ENCODE measurements around the gene TDG.

TDG gene

DNA sequence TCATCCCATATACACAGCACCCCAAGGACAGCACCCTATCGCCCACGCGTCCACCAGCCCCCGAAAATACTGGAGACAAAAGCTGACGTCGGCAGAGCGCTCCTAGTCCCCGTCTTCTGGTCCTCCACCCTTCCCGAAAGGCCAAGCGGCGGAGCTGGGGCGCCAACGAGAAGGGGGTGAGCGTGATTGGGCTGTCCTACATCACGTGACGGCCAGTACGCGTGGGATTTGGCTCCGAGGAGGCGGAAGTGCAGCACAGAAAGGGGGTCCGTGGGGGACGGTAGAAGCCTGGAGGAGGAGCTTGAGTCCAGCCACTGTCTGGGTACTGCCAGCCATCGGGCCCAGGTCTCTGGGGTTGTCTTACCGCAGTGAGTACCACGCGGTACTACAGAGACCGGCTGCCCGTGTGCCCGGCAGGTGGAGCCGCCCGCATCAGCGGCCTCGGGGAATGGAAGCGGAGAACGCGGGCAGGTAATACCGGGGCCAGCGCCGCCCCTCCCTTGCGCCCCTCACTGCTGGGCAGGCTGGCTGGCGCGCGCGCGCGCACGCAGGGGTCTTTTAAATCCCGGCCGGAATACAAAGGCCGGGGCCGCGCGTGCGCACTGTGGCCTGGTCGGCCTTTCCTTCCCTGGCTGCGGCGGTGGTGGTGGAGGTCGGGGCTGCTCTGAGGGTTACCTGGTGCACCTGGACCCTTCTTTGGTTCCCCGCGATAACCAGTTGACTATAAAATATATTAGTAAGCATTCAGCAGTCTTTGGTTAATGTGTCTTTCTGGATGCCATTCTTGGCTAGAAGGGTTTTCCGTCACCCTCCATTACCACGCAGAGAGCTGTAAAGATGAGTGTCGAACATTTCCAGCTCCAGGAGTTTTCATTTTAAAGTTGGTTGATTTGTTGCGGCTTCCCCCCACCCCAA is at the start of gene TDG:
Gene TDG, plus strand, starts transcription at position 283 of the 915 bp plus-strand sequence. Its CDS starts 166 bp downstream, at position 449.
- DNase-seq = peak; percentile 99

DNA sequence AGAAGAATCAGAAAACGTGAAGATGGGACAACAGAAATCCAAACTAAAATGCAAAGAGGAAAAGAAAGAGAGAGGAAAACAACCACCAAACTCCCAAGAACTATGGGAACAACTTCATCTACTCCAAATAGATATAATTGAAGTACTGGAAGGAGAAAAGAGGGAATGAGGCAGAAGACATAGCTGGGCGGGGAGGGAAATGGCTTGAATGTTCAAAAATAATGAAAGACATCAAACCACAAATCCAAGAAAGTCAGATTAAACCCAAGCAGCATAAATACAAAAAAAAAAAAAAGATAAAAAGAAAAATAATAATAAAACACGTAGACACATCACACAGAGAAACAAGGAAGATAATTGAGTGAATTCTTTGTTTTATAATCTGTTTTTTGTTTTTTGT is 47.8 kb upstream of the TDG start:
- no peak for DNase-seq

DNA sequence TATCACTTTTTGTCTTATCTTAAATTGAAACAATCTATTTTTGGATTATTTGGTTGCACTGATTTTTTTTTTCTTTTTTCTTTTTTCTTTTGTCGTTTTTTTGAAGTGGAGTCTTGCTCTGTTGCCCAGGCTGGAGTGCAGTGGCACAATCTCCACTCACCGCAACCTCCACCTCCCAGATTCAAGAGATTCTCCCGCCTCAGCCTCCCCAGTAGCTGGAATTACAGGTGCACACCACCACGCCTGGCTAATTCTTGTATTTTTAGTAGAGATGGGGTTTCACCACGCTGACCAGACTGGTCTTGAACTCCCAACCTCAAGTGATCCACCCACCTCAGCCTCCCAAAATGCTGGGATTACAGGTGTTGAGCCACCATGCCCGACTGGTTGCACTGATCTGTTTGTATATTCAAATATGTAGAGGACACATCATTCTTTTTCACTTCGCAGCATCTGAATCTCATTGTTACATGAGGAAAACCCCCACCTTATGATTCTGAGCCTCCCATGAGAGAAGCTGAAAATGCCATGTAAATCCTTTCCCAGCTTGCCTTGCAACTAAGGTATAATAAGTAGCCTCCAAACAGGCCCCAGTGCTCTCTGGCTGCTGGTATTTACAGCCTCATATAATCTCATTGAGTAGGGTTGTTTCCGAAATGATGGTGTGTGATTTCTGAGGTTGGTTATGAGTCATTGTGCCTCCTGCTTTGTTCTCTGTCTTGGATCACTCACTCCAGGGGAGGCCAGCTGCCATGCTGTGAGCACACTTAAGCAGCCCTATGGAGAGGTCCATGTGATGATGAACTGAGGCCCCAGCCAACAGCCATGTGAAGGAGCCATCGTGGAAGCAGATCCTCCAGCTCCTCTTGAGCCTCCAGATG is 40.7 kb upstream of the TDG start:
- no peak for DNase-seq

DNA sequence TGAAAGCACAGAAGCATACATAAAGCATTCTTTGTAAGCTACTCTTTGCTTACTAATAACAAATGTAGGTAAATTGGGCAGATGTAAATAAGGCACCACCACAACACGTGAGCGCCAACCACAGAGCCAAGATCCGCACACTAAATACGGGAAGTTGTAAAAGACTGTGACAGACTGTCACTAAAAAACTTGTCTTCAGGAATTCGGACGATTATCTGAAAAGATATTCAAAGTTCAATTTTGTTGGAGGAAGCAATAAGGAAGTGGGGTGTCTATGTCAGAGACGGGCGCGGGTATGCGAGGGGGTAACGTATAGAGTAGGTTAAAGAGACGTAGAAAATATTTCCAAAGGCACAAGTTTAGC is 37.0 kb upstream of the TDG start:
- DNase-seq = no peak

DNA sequence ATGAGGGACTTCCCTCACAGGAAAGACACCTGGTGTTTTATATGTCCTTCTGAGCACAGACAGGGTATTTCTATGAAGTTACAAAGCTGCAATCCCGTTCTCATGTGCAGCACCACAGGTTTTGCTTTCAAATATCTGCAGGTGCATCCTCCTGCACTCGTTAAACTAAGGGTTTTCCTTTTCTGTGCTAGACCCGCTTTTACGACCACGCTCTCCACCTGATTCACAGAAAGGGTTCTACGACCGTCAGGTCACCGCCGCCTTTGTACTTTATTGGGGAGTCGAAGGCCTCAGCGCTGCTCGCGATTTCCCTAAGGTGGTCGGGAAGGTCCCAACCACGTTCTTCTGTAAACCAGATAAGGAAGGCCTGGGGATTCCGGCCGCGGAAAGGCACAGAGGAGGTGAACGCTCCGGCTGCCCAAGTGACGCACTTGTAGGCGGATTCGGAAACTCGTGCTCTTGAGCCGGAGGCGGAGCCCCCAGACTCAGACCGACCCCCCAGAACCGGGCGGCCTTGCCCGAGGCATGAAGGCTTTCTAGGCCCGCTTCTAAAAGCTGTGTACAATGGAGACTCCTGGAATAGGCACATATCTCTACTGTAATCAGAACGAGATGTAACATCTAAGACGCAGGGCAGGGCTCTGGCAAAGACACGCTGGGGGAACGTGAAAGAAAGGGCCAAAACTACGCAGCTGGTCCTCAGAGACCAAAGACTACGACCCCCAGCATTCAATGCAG is 36.5 kb upstream of the TDG start:
- peak; percentile 96 for DNase-seq

DNA sequence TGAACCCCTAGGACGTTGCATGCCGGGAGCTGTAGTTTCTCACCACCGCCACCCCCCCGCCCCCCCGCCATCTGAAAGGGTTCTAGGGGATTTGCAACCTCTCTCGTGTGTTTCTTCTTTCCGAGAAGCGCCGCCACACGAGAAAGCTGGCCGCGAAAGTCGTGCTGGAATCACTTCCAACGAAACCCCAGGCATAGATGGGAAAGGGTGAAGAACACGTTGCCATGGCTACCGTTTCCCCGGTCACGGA is 36.0 kb upstream of the TDG start:
- no peak for DNase-seq

DNA sequence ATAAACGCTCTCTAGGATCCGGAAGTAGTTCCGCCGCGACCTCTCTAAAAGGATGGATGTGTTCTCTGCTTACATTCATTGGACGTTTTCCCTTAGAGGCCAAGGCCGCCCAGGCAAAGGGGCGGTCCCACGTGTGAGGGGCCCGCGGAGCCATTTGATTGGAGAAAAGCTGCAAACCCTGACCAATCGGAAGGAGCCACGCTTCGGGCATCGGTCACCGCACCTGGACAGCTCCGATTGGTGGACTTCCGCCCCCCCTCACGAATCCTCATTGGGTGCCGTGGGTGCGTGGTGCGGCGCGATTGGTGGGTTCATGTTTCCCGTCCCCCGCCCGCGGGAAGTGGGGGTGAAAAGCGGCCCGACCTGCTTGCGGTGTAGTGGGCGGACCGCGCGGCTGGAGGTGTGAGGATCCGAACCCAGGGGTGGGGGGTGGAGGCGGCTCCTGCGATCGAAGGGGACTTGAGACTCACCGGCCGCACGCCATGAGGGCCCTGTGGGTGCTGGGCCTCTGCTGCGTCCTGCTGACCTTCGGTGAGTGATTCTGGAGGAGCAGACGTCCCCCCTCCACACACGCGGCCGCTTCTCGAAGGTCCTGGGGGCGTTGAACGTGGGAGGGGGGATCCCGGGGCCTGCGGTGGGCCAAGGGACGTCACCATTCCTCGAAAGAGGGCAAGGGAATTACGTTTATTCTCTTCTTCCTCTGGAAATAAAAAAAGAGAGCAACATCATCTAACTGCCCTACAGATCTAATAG is 35.5 kb upstream of the TDG start, which contains the start of gene HSP90B1:
Gene HSP90B1, plus strand, starts transcription at position 377 of the 753 bp plus-strand sequence. Its CDS starts 106 bp downstream, at position 483.
- DNase-seq = peak; percentile 99

DNA sequence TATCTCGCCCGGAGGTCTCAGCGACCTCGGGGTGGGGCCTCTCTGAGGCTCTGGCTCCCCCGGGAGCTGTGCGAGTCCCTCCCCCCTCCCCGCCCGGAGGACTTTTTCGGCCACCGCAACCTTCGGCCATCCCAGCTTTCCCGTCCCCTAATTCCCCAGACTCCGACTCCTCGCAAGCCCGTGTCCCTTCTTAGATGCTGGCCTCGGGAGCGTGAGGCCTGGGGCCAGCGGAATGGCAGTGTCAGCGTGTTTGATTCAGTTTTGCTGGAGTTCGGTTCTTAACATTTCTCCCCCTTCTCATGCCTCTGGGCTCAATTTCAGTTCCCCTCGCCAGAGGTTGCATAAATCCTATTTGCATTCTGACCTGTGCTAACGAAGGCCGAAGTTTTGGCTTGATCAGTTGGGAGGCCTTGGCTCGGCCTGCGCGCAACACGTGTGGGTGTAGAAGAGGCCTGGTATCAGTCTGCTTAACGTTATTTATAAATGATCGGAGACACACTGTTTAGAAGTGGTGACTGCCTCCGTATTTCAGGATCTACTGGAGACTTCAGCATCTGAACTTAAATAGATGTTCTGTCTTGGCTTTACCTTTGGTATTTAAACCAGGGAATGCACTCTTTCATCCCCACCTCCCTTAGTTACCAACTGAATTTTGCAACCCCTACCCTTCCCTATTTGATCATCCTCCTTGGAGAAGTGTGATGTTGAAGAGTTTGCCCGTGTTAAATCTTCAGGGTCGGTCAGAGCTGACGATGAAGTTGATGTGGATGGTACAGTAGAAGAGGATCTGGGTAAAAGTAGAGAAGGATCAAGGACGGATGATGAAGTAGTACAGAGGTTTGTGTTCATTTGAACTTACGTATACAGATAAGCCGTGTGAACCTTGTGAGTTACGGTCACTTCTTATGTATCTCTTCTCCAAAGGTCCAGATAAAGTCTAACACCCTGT is 34.6 kb upstream of the TDG start:
- peak; percentile 67 for DNase-seq

DNA sequence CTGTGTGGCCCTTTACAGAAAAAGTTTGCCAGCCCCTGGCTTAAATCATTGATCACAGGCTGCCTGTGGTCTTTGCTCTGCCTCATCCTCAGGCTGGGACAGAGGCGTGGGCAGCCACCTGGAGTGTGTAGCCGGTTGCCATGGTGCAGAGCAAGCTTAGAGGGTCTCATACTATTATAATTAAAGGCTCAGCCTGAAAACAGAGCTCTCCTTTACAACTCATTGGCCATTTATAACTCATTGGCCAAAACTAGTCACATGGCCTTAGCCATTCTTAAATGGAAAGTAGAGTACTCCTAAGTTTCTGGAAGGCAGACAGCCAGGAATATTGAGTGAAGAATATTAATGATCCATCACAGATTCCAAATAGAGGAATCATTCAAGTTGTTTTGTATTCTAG is 32.4 kb upstream of the TDG start:
- DNase-seq = no peak

DNA sequence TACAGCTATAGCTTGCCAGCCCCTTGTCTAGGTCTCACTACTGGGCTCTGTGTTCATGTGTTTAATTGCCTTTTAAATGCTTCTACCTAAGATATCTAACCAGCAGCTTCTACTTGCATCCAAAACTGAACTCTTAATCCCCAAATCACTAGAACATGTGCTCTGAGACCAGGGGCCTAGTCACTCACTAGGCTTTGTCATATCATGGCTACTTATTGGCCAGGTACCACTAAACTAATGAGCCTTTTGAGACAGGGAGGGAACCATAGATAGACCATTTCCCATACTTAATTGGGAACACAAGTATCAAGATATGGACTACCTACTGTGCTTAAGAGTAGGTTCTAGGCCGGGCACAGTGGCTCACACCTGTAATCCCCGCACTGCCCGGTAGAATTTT is 29.0 kb upstream of the TDG start:
- DNase-seq = no peak

DNA sequence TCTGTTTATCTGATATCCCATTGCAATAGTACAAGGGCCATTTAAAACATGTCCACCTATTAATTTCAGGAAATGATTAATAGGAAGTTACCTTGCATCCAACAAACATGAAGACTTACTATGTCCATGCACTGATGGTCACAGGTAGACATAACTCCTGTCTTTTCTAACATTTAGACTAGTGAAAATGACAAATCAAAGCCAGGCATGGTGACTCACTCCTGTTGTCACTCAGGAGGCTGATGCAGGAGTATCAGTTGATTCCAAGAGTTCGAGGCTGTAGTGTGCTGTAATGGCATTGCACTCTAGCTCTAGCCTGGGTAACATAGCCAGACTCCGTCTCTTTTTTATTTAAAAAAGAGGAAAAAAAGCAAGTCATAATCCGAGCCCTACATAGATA is 20.7 kb upstream of the TDG start:
- DNase-seq = no peak

DNA sequence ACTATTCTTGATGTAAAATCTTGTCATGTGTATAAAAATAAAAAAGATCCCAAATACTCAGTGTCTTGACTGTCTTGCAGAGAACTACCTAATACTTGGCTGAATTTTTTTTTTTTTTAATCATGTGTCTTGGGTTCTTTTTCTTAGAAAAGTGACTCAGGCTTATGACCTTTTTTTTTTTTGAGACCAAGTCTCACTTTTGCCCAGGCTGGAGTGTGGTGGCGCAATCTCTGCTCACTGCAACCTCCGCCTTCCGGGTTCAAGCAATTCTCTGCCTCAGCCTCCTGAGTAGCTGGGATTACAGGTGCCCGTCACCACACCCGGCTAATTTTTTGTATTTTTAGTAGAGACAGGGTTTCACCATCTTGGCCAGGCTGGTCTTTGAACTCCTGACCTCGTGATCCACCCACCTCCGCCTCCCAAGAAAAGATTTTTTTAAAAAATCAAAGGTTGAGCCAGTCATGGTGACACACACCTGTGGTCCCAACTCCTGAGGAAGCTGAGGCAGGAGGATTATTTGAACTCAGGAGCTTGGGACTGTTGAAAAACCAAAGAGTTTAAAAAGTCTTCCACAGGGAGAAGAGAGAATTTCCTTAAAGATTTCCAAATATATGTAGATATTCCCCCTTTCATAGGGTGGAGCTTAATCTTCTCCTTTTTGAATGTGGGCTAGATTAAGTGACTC is 17.7 kb upstream of the TDG start:
- no peak for DNase-seq

DNA sequence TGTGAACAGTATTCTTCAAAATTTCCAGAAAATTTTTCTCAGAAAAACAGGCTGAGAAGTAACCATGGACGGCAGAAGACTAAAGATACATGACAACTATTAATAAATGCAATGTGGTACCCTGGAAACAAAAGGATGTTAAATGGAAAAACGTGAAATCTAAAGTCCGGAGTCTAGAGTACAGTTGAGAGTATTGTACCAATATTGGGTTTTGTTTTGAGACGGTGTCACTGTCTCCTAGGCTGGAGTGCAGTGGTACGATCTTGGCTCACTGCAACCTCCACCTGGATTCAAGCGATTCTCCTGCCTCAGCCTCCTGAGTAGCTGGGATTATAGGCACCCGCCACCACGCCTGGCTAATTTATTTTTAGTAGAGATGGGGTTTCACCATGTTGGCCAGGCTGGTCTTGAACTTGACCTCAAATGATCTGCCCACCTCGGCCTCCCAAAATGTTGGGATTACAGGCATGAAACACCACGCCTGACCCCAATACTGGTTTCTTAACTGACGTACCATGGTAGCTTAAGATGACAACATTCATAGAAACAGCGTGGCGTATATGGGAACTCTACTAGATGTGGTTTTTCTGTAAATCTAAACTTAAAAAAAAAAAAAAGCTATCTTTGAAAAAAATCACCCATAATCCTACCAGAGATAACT is 16.8 kb upstream of the TDG start:
- no peak for DNase-seq

DNA sequence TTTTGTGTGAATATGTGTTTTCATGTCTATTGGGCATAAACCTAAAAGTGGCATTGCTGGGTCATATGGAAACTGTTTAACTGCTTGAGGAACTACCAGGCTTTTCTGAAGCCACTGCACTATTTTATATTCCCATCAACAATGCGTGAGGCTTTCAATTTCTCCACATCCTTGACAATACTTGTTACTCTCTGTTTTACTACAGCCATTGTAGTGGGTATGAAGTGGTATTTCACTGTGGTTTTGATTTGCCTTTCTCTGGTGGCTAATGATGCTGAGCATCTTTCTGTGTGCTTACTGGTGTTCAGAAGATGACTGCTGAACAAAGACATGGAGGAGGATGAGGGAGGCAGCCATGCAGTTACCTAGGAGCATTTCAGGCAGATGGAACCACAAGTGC is 13.2 kb upstream of the TDG start:
- DNase-seq = no peak

DNA sequence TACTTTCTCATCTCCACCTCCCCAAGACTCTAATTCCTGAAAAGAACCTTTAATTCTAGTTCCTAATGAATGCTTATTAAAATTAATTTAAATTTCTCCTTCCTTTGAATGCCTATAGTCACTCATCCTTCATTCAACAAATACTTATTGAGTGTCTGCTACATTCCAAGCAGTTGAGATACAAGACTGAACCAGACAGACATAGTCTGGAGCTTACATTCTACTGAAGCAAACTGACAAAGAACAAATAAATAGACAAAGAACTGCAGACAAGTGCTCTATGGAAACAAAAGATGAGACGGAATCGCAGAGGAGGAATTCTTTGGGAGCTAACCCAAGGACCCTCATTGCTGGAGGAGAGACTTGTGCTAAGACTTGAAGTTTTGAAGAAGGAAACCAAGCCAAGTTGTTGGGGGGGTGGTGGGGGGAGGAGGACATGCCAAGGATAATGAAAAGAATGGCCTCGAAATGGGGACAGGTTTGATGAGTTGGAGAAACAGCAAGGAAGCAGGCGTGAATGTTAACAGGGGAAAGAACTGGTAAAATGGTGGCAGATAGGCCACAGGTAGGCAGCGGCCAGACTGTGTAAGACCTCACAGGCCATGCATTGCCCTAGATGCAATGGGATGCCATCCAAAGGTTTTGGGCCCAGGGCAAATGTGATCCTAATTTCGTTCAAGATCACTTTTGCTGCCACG is 9.7 kb upstream of the TDG start:
- DNase-seq = no peak

DNA sequence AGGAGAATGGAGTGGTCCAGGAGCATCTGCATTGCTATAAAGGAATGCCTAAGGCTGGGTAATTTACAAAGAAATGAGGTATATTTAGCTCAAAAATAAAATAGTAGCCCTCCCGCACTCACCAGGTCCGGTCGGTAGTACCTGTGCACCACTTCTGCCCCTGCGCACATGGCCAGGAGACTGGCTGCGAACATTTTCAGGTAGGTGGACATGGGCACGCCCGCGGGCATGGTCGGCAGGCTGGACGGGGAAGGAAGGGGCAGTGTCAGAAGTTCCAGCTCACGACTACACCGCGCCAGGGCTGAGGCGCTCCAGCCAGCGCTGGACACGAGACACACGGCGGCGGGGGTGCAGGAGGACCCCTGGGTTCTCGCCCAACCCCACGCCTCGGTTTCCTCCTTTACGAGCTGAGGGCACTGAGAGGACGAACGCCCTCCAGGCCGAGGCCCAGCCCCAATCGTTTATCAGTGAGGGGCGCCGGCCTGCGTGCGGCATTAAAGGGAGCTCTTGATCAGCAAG is 9.1 kb upstream of the TDG start:
- no peak for DNase-seq

DNA sequence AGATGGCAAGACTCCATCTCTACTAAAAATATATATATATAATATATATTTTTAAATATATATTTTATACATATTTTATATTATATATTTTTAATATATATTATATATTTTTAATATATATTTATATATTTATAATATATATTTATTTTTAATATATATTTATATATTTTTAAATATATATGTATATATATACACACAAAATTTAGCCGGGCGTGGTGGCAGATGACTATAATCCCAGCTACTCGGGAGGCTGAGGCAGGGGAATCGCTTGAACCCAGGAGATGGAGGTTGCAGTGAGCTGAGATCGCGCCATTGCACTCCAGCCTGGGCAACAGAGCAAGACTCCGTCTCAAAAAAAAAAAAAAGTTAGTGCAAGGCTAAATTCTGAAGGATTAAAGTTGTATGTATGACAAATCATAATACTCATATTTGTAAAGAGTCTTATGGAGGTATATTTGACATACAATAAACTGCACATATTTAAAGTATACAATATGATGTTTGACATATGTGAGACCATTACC is 7.7 kb upstream of the TDG start:
- no peak for DNase-seq

DNA sequence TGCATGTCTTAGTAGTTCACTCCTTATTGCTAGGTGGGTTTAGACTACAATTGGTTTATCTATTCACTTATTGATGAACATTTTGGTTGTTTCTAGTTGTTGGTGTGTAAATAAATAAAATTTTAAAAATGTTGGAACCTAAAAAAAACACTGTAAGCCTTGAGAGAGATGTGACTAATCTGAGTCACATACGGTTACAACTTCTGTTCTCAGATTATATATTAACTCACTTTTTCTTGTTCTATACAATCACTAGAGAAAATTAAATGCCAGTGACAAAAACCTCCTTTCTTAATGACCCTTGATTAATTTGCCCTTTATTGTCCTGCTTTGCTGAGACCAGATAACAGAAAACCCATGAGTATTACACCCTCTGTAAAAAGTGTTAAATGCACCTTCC is 7.1 kb upstream of the TDG start:
- no peak for DNase-seq

DNA sequence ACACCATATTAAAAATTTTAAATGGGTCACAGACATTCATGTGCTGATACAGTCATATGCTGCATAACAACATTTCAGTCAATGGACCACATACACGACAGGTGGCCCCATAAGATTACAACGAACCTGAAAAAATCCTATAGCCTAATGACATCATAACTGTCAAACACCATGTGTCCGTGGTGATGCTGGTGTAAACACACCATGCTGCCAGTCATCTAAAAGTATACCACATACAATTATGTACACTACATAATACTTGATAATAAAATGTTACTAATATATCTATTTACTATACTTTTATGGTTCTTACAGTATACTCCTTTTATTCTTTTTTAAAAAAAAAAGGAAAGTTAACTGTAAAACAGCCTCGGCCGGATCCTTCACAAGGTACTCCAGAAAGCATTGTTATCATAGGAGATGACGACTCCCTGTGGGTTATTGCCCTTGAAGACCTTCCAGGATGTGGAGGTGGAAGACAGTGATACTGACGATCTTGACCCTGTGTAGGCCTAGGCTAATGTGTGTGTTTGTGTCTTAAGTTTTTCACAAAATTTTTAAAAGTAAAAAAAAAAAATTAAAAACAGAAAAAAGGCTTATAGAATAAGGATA is 5.0 kb upstream of the TDG start:
- no peak for DNase-seq
